Right lung (tissue), 10 donors: ENCODE measurements around the gene SLC39A3. TPM values are rescaled to one million over a fixed set of nuclear protein-coding genes. Genes with fewer than 3 reads are reported as not detected.
A peak's percentile ranks its signal among the peaks of the same experiment; 100 is the strongest.

Source experiments
- DNase-seq, 2 donors: peaks; one replicate each; pipeline ENCODE4 v3.0.0-alpha.2; 2013
- long read RNA-seq, 8 donors: transcript quantifications; one replicate each; lab custom pipeline, GENCODE V29; 2026
- polyA plus RNA-seq, 5 donors: library from polyadenylated mRNA; unstranded; fragments of 120-200 nt; gene quantifications; one replicate each; pipeline versions ENCODE4 v1.2.1 to v1.2.3, GENCODE V29; 2013; ENCODE audit warnings: inconsistent platforms in 1 of 5, low replicate concordance in 1 of 5; ENCODE audit not compliant: insufficient read length in 5 of 5, insufficient read depth in 1 of 5

SLC39A3 gene, protein sequence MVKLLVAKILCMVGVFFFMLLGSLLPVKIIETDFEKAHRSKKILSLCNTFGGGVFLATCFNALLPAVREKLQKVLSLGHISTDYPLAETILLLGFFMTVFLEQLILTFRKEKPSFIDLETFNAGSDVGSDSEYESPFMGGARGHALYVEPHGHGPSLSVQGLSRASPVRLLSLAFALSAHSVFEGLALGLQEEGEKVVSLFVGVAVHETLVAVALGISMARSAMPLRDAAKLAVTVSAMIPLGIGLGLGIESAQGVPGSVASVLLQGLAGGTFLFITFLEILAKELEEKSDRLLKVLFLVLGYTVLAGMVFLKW
- polyA plus RNA-seq, result 10 to 100 TPM; 19.6 to 28.9 (median 21.5) TPM
- long read RNA-seq, donor 1, transcript SLC39A3-201 (3 exons, 1,502 nt), result major isoform, 14 of 16 reads
- long read RNA-seq, donor 1, partial matches to known transcripts, result 0 of 16 reads
- long read RNA-seq, donor 1, other reads (novel, unspliced or antisense), result 0 of 16 reads
- long read RNA-seq, donor 2, transcript SLC39A3-201 (3 exons, 1,502 nt), result major isoform, 11 of 14 reads
- long read RNA-seq, donor 2, partial matches to known transcripts, result 0 of 14 reads
- long read RNA-seq, donor 2, other reads (novel, unspliced or antisense), result 0 of 14 reads
- long read RNA-seq, donor 3, transcript SLC39A3-201 (3 exons, 1,502 nt), result major isoform, 8 of 9 reads
- long read RNA-seq, donor 3, partial matches to known transcripts, result 0 of 9 reads
- long read RNA-seq, donor 3, other reads (novel, unspliced or antisense), result 0 of 9 reads
- long read RNA-seq, donor 4, transcript SLC39A3-201 (3 exons, 1,502 nt), result major isoform, 10 of 12 reads
- long read RNA-seq, donor 4, partial matches to known transcripts, result 0 of 12 reads
- long read RNA-seq, donor 4, other reads (novel, unspliced or antisense), result 0 of 12 reads
- long read RNA-seq, donor 5, transcript SLC39A3-201 (3 exons, 1,502 nt), result major isoform, 14 of 16 reads
- long read RNA-seq, donor 5, partial matches to known transcripts, result 0 of 16 reads
- long read RNA-seq, donor 5, other reads (novel, unspliced or antisense), result 0 of 16 reads
- long read RNA-seq, donor 6, transcript SLC39A3-201 (3 exons, 1,502 nt), result major isoform, 20 of 22 reads
- long read RNA-seq, donor 6, partial matches to known transcripts, result 0 of 22 reads
- long read RNA-seq, donor 6, other reads (novel, unspliced or antisense), result 0 of 22 reads
- long read RNA-seq, donor 7, transcript SLC39A3-201 (3 exons, 1,502 nt), result major isoform, 12 of 13 reads
- long read RNA-seq, donor 7, partial matches to known transcripts, result 0 of 13 reads
- long read RNA-seq, donor 7, other reads (novel, unspliced or antisense), result 0 of 13 reads
- long read RNA-seq, donor 8, transcript SLC39A3-201 (3 exons, 1,502 nt), result major isoform, 6 of 8 reads
- long read RNA-seq, donor 8, partial matches to known transcripts, result 0 of 8 reads
- long read RNA-seq, donor 8, other reads (novel, unspliced or antisense), result 0 of 8 reads

DNA sequence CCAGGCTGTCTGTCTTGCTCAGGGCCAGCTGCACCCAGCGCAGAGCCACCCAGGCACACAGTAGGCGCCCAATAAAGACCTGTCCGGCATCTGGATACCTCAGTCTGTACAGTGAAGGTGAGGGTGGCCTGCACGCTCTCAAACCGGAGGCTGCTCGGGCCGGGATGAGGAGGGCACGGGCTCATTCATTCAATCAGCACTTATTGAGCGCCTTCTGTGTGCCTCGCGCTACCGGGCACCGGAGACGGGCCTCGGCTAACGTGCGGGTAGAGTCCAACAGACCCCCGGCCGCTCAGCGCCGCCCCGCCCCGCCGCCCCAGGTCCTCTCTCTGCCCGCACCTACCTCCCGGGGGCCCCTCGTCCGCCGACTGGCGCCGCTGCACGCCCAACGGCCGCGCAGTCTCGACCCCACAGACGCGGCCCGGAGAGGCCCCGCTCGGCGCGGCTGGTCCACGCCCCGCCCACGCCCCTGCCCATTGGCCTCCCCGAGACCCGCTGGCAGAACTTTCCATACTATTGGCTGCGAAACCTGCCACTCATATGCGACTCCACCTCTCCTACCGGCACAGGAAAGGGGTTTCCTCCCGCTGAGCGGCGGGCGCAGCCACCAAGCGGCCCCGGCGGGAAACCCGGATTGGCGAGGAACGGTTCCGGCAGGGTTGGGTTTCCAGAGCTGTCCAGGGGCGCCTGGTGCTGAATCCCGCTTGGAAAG, at the start of gene SLC39A3:
SLC39A3 (minus strand) TSS at position 416 of the 712 bp plus-strand sequence. CDS start 2,760 bp downstream, outside the sequence.
- peak; percentile 95 to 96 for DNase-seq

GRCh38 chr19:2788237-2788636, 48.4 kb upstream of the SLC39A3 start:
- DNase-seq, result no peak

DNA sequence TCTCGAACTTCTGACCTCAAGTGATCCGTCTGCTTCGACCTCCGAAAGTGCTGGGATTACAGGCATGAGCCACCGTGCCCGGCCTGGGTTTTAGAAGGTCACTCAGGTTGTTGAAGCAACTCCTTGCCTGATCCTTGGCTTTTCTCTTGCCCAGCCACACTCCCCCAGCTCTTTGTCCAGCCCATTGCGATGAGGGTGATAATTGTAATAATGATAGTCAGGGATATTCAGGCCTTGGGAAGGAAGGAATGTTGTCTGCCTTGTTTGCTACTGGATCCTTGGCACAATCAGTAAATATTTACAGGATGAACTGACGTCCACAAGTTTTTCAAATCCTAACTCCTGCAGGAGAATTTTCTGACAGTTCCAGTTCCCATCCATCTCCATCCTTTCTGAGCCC, 47.3 kb upstream of the SLC39A3 start:
- no peak for DNase-seq

DNA sequence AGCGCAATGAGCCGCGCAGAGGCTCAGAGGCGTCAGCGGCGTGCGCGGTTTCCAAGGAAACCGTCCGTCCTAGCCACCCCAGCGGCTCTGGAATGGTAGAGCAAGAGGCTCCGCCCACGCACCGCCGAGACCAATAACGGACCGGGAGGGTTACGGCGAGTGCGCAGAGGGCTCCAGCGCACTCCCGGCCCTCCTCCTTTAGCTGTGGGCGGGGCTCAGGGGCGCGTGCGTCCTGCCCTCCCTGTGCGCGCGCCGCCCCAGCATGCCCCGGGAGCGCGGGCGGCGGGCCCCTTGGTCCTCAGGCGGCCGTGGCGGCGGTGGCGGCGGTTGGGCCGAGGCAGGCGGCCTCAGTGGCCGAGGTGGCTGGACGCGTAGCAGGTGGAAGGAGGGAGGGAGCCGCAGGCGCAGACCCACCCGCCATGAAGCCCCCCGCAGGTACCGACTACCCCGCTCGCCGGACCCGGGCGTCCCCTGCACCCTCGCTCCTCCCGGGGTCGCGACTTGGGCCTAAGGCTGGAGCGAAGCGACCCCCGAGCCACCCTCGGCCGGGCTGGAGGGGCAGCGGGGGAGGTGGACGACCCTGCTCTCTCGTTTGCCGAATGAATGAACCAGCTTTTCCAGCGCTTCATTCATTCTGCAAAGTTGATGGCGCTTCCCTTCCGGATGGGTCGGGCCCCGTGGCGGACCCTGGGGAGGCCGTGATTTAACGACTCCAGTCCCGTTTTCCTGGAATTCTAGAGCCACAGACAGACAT, 45.6 kb upstream of the SLC39A3 start, which contains the start of gene THOP1:
THOP1 (plus strand) TSS at position 260 of the 754 bp plus-strand sequence; CDS start at position 420, 160 bp downstream.
- peak; percentile 98 for DNase-seq

DNA sequence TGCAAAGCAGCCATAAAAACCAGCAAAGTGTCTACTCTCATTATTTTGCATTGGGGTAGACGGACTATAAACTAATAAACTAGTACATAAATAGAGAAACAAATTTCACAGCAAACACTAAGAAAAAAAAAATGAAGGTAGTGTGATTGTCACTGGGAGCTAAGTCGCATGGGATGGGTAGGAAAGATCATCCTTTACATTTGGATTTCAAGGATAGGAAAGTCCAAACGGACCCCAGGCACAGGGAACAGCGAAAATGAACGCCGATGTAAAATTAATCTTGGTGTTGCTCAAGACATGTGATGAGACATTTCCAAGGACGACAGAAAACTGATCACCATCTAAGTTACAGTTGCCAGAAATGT, 43.9 kb upstream of the SLC39A3 start:
- DNase-seq, result no peak

GRCh38 chr19:2782936-2783780, 43.3 kb upstream of the SLC39A3 start, which contains the start of gene SGTA:
TSS of gene SGTA (minus strand) at chr19:2783273. CDS start at chr19:2769068, 14,205 bp downstream.
- DNase-seq, result peak; percentile 97 to 98

GRCh38 chr19:2782329-2782935, 42.6 kb upstream of the SLC39A3 start:
- DNase-seq, result no peak

DNA sequence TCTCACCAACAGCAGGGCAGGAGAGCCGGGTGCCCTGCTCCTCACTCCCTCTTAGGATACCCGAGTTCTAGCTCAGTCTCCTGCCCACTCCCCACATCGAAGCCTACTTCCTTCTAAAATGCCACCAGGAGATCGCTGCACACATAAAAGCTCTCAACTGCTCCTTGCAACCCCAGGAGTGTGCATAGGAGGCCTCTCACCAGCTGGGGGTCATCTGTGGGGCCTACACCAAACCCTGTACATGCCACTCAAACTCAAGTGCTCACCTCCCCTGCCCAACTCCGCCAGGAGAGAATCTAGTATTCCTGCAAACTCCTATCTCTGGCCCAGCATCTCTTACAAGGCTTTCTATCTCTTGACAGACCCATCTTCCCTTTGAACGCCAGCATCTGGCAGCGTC, 40.5 kb upstream of the SLC39A3 start:
- no peak for DNase-seq

- DNase-seq, result no peak
Observed at GRCh38 chr19:2779121-2779740, 39.4 kb upstream of the SLC39A3 start.

DNA sequence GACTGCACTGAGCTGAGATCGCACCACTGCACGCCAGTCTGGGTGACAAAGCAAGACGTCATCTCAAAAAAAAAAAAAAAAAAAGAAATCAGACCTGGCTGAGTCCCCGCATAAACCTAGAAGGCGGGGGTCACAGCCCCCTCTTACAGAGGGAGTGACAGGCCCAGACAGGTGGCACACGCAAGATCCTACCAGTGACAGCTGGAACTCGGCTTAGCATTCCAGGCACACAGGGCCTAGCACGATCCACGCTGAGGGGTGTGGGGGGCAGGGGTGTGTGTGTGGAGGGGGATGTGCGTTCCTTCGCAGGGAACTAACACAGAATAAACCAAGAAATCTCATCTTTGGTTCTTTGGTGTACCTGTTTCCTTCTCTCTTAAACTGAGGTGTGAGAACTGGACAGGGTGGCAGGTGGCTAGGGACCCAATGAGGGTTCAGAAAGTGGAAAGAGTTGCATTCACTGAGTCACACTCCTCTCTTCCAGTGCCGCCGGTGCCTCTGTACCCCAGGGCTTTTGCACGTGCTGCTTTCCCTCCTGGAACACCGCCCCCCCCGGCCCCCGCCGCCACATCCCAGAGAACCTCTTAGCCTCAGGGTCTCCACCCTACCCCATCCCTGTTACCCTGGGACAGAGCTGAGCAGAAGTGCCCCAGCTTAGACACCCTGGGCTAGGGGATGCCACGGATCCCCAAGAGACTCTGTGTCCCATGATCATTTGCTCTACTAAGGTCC, 38.3 kb upstream of the SLC39A3 start:
- DNase-seq, result no peak

DNA sequence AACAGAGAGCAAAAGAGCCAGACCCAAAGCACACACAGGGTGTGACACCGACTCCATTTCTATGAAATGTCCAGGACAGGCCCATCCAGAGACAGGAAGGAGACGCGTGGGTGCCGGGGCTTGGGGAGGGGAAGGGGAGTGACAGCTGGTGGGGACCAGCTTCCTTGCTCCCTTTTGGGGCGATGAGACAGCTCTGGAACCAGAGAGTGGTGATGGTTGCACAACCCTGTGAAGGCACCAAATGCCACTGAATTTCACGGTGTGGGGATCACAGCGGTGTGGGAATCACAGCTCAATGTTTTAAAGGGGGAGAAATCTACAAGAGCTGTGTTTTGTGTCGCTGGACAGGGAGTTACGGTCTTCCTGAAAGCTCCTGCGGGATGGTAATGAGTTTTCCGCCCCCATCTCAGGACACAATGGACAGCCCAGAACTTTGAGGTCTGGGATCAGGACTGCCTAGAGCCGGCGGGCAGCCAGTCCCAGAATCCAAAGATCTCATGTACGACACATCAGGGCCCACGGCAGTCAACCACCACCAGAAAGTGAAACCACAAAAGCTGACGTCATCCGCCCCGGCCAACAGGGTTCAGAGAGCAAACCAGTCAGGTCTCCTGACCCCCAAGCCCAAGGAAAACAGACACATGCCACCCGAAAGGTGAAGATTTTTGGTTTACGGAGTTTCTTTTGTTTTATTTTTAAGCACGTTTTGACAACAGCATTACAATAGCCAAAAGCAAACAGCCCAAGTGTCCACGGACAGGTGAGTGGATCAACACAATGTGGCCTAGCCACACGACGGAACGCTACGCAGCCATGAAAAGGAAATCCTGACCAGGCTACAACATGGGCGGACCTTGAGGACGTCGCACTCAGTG, 36.0 kb upstream of the SLC39A3 start:
- DNase-seq, result no peak

DNA sequence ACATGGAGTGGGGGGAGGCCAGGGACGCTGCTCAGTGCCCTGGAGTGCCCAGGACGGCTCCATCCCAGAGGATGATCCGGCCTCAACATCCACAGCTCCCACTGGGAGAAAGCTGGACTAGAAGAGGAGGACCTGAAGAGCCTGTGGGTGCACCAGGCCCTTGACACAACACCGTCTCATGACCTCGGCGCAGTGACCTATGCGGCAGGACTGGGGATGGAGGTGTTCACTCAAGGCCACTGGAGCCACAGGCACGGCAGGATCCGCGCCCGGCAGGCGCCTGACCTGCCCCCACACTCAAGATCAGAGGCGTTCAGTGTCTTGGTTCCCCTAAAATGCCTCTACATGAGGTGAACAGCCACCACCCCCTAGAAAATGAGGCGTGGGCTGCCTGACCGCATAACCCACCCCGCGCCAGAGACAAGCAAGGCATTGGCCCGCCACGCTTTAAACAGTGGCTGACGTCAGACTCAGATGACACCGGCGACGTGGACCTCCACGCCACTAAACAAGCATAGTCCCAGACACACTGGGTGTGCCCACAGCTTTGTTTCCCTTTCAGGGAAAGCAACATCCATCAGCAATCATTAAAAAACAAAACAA, 35.2 kb upstream of the SLC39A3 start:
- no peak for DNase-seq

GRCh38 chr19:2774083-2774679, 34.4 kb upstream of the SLC39A3 start:
- no peak for DNase-seq

GRCh38 chr19:2771786-2772674, 32.2 kb upstream of the SLC39A3 start:
- DNase-seq, result no peak
